OCI-LY1 (cell line): ENCODE data around the gene FNBP1.

ENCODE experiments used
- CTCF ChIP-seq: fragments of 200-600 bp; sonication (generic), shearing (Covaris generic); IDR thresholded peaks from 2 replicates; pipeline ENCODE4 v1.5.1; 2017; ENCODE audit warnings: mild to moderate bottlenecking, antibody characterized with exemption, low read length, moderate library complexity, mixed read lengths
- EZH2 ChIP-seq: fragments of 200-600 bp; sonication (generic), shearing (Covaris generic); IDR thresholded peaks from 2 replicates; pipeline ENCODE4 v1.8.0; 2017; ENCODE audit warnings: borderline replicate concordance, mixed run types, mild to moderate bottlenecking, antibody characterized with exemption, low read length, moderate library complexity, mixed read lengths

- TF ChIP-seq CTCF, result no peak
- no peak for TF ChIP-seq EZH2
Measured at GRCh38 chr9:129899620-129900019, 143.4 kb downstream of the FNBP1 start.
